Osteoblast (primary cell): ENCODE results near the gene LRRC39. TPM values are rescaled to one million over a fixed set of nuclear protein-coding genes. Genes with fewer than 3 reads are reported as not detected.
A peak's percentile ranks its signal among the peaks of the same experiment; 100 is the strongest.

Experiments used
- DNase-seq: peaks from one replicate; pipeline ENCODE4 v3.0.0; 2011; ENCODE audit warnings: low spot score, mixed read lengths; ENCODE audit not compliant: insufficient read length; ENCODE audit errors: missing footprints
- H2AFZ ChIP-seq: 2 replicates; pipeline ENCODE4 v1.6.0; 2011; ENCODE audit warnings: mild to moderate bottlenecking, low read length
- H3K27ac ChIP-seq: 2 replicates; pipeline ENCODE4 v1.5.1; 2011; ENCODE audit warnings: mild to moderate bottlenecking, low read depth, low read length, moderate library complexity
- H3K27me3 ChIP-seq: 2 replicates; pipeline ENCODE4 v1.6.0; 2012; ENCODE audit warnings: mild to moderate bottlenecking, control low read depth, inconsistent platforms, low read length, moderate library complexity; ENCODE audit not compliant: insufficient read depth
- H3K36me3 ChIP-seq: 2 replicates; pipeline ENCODE4 v1.5.1; 2011; ENCODE audit warnings: mild to moderate bottlenecking, low read length, control low read depth, moderate library complexity; ENCODE audit not compliant: insufficient read depth
- H3K4me1 ChIP-seq: 2 replicates; pipeline ENCODE4 v1.5.1; 2011; ENCODE audit warnings: mild to moderate bottlenecking, low read length, control low read depth, moderate library complexity; ENCODE audit not compliant: insufficient read depth
- H3K4me2 ChIP-seq: 2 replicates; pipeline ENCODE4 v1.6.0; 2011; ENCODE audit warnings: mild to moderate bottlenecking, low read length; ENCODE audit not compliant: insufficient read depth
- H3K4me3 ChIP-seq: fragments of 200-600 bp; sonication (generic); 3 replicates; pipeline ENCODE4 v1.5.1; 2012; ENCODE audit warnings: mild to moderate bottlenecking, low read length, inconsistent platforms; ENCODE audit not compliant: insufficient read depth
- H3K79me2 ChIP-seq: 2 replicates; pipeline ENCODE4 v1.6.0; 2012; ENCODE audit warnings: mild to moderate bottlenecking, low read length, control low read depth, inconsistent platforms; ENCODE audit not compliant: insufficient read depth
- H3K9me3 ChIP-seq: 2 replicates; pipeline ENCODE4 v1.5.1; 2011; ENCODE audit warnings: low read depth, low read length, control low read depth
- H4K20me1 ChIP-seq: 2 replicates; pipeline ENCODE4 v1.6.0; 2012; ENCODE audit warnings: mild to moderate bottlenecking, low read length, control low read depth; ENCODE audit not compliant: insufficient read depth
- total RNA-seq: library from RNA; depleted of rRNA; stranded (reverse); fragments of >200 nt; gene quantifications from 2 replicates; pipeline ENCODE4 v1.2.3, GENCODE V29; 2012
- TF ChIP-seq, protein P1 (sequence below): IDR thresholded peaks from 2 replicates; pipeline ENCODE4 v1.5.1; 2011; ENCODE audit warnings: mild to moderate bottlenecking, low read depth, low read length, moderate library complexity; ENCODE audit errors: extremely low read depth

The LRRC39 gene
- total RNA-seq, 1 donor = 0.36 TPM

DNA sequence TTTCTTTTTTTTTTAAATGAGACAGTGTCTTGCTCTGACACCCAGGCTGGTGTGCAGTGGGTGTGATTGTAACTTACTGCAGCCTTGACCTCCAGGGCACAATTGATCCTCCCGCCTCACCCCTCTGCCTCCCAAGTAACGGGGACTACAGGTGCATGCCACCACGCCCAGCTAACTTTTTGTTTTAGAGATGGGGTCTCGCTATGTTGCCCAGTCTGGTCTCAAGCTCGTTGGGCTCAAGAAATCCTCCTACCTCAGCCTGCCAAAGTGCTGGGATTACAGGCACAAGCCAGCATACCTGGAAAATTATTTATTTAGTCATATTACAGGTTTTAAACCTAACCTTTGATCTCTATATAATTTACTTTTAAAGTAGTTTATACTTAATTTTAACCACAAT, 13.4 kb downstream of the LRRC39 start:
- Histone ChIP-seq H2AFZ (no peak overlapping the region), H3K4me2 (peak overlapping the region; percentile 67)

DNA sequence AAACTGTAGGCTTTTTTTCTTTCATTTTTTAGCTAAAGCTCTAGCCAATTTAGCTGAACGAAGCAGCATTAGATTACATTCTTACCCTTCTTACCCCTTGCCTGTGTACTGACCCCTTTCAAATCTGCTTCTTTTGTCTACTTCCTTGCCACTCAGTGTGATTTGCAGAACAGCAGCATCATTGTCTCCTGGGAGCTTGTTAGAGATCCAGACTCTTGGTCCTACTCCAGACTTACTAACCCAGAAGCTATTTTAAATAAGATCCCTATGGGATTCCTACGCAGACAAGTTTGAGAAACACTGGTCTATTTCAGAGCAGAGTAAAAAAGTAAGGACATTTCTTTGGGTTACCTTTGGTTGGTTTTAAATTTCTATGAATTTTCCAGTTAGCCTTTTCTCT, 13.8 kb downstream of the LRRC39 start:
- Histone ChIP-seq H3K9me3 (no peaks in the 10 kb centered on the region), H3K79me2 (no peaks in the 10 kb centered on the region), H3K36me3 (no peaks in the 10 kb centered on the region), H3K4me1 (peaks cover 9% of the 10 kb centered on the region), H3K27ac (peak overlapping the region; percentile 52), H3K4me3 (no peak overlapping the region), H2AFZ (no peak overlapping the region), H3K4me2 (peak overlapping the region; percentile 67), H3K27me3 (no peaks in the 10 kb centered on the region), H4K20me1 (no peaks in the 10 kb centered on the region)
- peak; percentile 79 for DNase-seq
- TF ChIP-seq, protein P1, sequence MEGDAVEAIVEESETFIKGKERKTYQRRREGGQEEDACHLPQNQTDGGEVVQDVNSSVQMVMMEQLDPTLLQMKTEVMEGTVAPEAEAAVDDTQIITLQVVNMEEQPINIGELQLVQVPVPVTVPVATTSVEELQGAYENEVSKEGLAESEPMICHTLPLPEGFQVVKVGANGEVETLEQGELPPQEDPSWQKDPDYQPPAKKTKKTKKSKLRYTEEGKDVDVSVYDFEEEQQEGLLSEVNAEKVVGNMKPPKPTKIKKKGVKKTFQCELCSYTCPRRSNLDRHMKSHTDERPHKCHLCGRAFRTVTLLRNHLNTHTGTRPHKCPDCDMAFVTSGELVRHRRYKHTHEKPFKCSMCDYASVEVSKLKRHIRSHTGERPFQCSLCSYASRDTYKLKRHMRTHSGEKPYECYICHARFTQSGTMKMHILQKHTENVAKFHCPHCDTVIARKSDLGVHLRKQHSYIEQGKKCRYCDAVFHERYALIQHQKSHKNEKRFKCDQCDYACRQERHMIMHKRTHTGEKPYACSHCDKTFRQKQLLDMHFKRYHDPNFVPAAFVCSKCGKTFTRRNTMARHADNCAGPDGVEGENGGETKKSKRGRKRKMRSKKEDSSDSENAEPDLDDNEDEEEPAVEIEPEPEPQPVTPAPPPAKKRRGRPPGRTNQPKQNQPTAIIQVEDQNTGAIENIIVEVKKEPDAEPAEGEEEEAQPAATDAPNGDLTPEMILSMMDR = no peak

More for the DNA sequence above, 13.4 kb downstream of the LRRC39 start:
- Histone ChIP-seq H4K20me1 (no peaks in the 10 kb centered on the region), H3K9me3 (no peaks in the 10 kb centered on the region), H3K27ac (peak overlapping the region; percentile 40), H3K4me1 (peaks cover 9% of the 10 kb centered on the region), H3K27me3 (no peaks in the 10 kb centered on the region), H3K4me3 (no peak overlapping the region), H3K36me3 (no peaks in the 10 kb centered on the region), H3K79me2 (no peaks in the 10 kb centered on the region)
- TF ChIP-seq, protein P1 = no peak
- no peak for DNase-seq

DNA sequence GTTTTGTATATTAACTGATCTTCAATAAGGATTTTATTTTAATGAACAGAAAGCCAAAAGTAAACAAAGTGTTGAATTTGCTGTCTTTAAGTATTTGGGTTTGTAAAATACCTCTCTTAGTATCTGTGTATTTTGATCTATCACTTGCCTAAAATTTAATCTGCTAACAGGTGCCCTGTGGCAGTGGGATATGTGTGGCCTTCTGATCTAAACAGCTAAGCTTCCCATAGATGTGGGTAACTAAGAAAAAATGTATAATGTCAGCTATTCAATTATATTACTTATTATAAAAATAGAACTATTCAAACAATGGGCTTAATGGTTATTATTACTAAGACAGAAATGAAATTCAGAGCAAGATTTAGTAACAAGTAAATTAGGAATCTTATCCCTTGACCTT, 15.2 kb downstream of the LRRC39 start:
- Histone ChIP-seq H3K27ac (no peak overlapping the region), H3K4me1 (peaks cover 9% of the 10 kb centered on the region), H2AFZ (no peak overlapping the region), H4K20me1 (no peaks in the 10 kb centered on the region), H3K9me3 (no peaks in the 10 kb centered on the region), H3K79me2 (no peaks in the 10 kb centered on the region), H3K4me2 (no peak overlapping the region), H3K36me3 (no peaks in the 10 kb centered on the region), H3K4me3 (no peak overlapping the region), H3K27me3 (no peaks in the 10 kb centered on the region)
- DNase-seq = no peak
- TF ChIP-seq, protein P1 = no peak

DNA sequence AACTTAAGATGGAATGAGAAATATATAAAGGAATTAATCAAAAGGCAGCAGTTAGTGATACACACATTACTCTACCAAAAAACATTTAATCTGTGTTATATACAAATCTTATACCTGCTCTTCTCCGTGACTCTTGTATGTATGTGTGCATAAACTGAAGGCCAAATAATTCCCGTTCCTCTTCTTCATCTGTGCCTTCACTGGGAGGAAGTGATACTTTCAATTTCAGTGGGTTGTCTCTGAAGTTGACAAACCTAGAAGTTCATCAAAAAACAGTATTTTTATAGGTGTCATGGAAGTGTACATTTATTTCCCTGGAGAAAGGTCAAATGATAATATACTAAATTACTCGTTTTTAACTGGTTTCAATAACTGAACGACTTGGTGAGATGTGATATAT, 25.8 kb downstream of the LRRC39 start:
- H3K27me3 ChIP-seq = no peaks in the 10 kb centered on the region
- H3K36me3 ChIP-seq = peaks cover 12% of the 10 kb centered on the region
- no peaks in the 10 kb centered on the region for H3K79me2 ChIP-seq
- no peak for DNase-seq
- H3K4me1 ChIP-seq = no peaks in the 10 kb centered on the region
- no peak overlapping the region for H3K4me2 ChIP-seq
- no peaks in the 10 kb centered on the region for H4K20me1 ChIP-seq
- TF ChIP-seq, protein P1 = no peak
- H3K27ac ChIP-seq = no peak overlapping the region
- no peak overlapping the region for H3K4me3 ChIP-seq
- no peak overlapping the region for H2AFZ ChIP-seq
- H3K9me3 ChIP-seq = no peaks in the 10 kb centered on the region
